ENCODE data around the gene AUTS2.

- TF ChIP-seq EZH2phosphoT487 (IDR thresholded peaks at IDR 0.05; ENCODE audit: insufficient read depth, low read depth) = no peak
- TF ChIP-seq EZH2 (IDR thresholded peaks at IDR 0.05; ENCODE audit: insufficient read depth, poor library complexity, severe bottlenecking) = no peak
Measured at GRCh38 chr7:70307544-70308106, 709.4 kb downstream of the AUTS2 start.

All from GM23248 (cell line).